IMR-90 (cell line): ENCODE measurements around the gene LTBP4. TPM values are rescaled to one million over a fixed set of nuclear protein-coding genes. Genes with fewer than 3 reads are reported as not detected.

ENCODE experiments used
- ATAC-seq: fragments of 200-7000 bp; cut with Tn5 transposase; 2 replicates; pipeline ENCODE4 v1.9.1; 2020; ENCODE audit warnings: low read depth, mild to moderate bottlenecking, moderate library complexity
- BruUV-seq: library from RNA; stranded (reverse); fragments of 400-500 nt; replicated peaks from 2 replicates; lab custom pipeline; 2021; lab: Mats Ljungman, UMichigan
- CTCF ChIA-PET: fragments of 300-600 bp; formaldehyde crosslinking; extraction: SDS; loops from one replicate; lab custom pipeline; 2021; ENCODE audit warnings: antibody characterized with exemption; lab: Yijun Ruan, JAX
- POLR2A ChIA-PET: fragments of 300-600 bp; sonication (Branson Sonifier 250); formaldehyde crosslinking; loops from one replicate; lab custom pipeline; 2022; ENCODE audit warnings: antibody characterized with exemption; ENCODE audit not compliant: unreplicated experiment; lab: Charles Lee
- DNase-seq: peaks from one replicate; pipeline ENCODE4 v3.0.0; 2013
- H2AFZ ChIP-seq: replicated peaks from 2 replicates; pipeline ENCODE3; 2013; ENCODE audit warnings: low read length, mild to moderate bottlenecking; ENCODE audit not compliant: poor library complexity
- H2AK5ac ChIP-seq: 2 replicates; pipeline ENCODE4 v1.6.1; 2013; ENCODE audit warnings: low read depth, low read length, inconsistent platforms
- H2AK9ac ChIP-seq: replicated peaks from 2 replicates; pipeline ENCODE3; 2013; ENCODE audit warnings: mild to moderate bottlenecking, low read depth, low read length, moderate library complexity; ENCODE audit not compliant: poor library complexity
- H2BK120ac ChIP-seq: 2 replicates; pipeline ENCODE4 v1.6.1; 2013; ENCODE audit warnings: low read depth, low read length, inconsistent platforms
- H2BK15ac ChIP-seq: 3 replicates; pipeline ENCODE4 v1.6.1; 2013; ENCODE audit warnings: low read depth, low read length, inconsistent platforms
- H2BK20ac ChIP-seq: 2 replicates; pipeline ENCODE4 v1.6.1; 2013; ENCODE audit warnings: low read depth, mild to moderate bottlenecking, inconsistent platforms, low read length, moderate library complexity
- H2BK5ac ChIP-seq: 2 replicates; pipeline ENCODE4 v1.6.1; 2013; ENCODE audit warnings: mild to moderate bottlenecking, low read depth, low read length, inconsistent platforms; ENCODE audit not compliant: poor library complexity, severe bottlenecking
- H3K14ac ChIP-seq: replicated peaks from 2 replicates; pipeline ENCODE4 v1.6.1; 2013; ENCODE audit warnings: low read depth, low read length, inconsistent platforms
- H3K18ac ChIP-seq: 2 replicates; pipeline ENCODE4 v1.6.1; 2013; ENCODE audit warnings: low read depth, low read length, control low read depth
- H3K23ac ChIP-seq: 2 replicates; pipeline ENCODE4 v1.6.1; 2013; ENCODE audit warnings: low read depth, low read length, inconsistent platforms
- H3K27ac ChIP-seq: 2 replicates; pipeline ENCODE4 v1.5.1; 2013; ENCODE audit warnings: mild to moderate bottlenecking, control low read depth, low read length; ENCODE audit not compliant: insufficient read depth
- H3K27me3 ChIP-seq: 2 replicates; pipeline ENCODE4 v1.6.1; 2013; ENCODE audit warnings: low read length; ENCODE audit not compliant: control insufficient read depth, insufficient read depth
- H3K36me3 ChIP-seq: 2 replicates; pipeline ENCODE4 v1.6.1; 2013; ENCODE audit warnings: low read length, mixed read lengths; ENCODE audit not compliant: control insufficient read depth, insufficient read depth
- H3K4ac ChIP-seq: 2 replicates; pipeline ENCODE4 v1.6.1; 2013; ENCODE audit warnings: low read depth, low read length, inconsistent platforms
- H3K4me1 ChIP-seq: 2 replicates; pipeline ENCODE4 v1.6.1; 2013; ENCODE audit warnings: low read length, mixed read lengths; ENCODE audit not compliant: control insufficient read depth, insufficient read depth
- H3K4me2 ChIP-seq: 2 replicates; pipeline ENCODE4 v1.6.1; 2013; ENCODE audit warnings: low read depth, mild to moderate bottlenecking, control low read depth, low read length, moderate library complexity
- H3K4me3 ChIP-seq: 2 replicates; pipeline ENCODE4 v1.5.1; 2013; ENCODE audit warnings: low read depth, mild to moderate bottlenecking, control low read depth, low read length, moderate library complexity; ENCODE audit not compliant: insufficient read depth
- H3K56ac ChIP-seq: 2 replicates; pipeline ENCODE4 v1.6.1; 2013; ENCODE audit warnings: low read length, inconsistent platforms; ENCODE audit not compliant: insufficient read depth; ENCODE audit errors: extremely low read depth
- H3K79me1 ChIP-seq, 2 experiments: 2 replicates each; pipeline ENCODE4 v1.6.1; 2013; ENCODE audit warnings: low read length in 2 of 2, inconsistent platforms in 1 of 2, low read depth in 1 of 2
- H3K9ac ChIP-seq: 2 replicates; pipeline ENCODE4 v1.6.1; 2013; ENCODE audit warnings: low read depth, low read length, control low read depth
- H3K9me1 ChIP-seq: 2 replicates; pipeline ENCODE4 v1.6.1; 2013; ENCODE audit warnings: low read length, inconsistent platforms; ENCODE audit not compliant: insufficient read depth
- H3K9me3 ChIP-seq: 2 replicates; pipeline ENCODE4 v1.6.1; 2013; ENCODE audit warnings: low read length; ENCODE audit not compliant: control insufficient read depth, insufficient read depth
- H4K20me1 ChIP-seq: 2 replicates; pipeline ENCODE4 v1.6.1; 2013; ENCODE audit warnings: low read length, inconsistent platforms; ENCODE audit not compliant: insufficient read depth
- H4K5ac ChIP-seq: 2 replicates; pipeline ENCODE4 v1.6.1; 2013; ENCODE audit warnings: mild to moderate bottlenecking, low read depth, low read length, control low read depth
- H4K8ac ChIP-seq, 2 experiments: 2 replicates each; pipeline ENCODE4 v1.6.1; 2013; ENCODE audit warnings: low read depth in 2 of 2, low read length in 2 of 2, control low read depth in 1 of 2, inconsistent platforms in 1 of 2
- H4K91ac ChIP-seq: 2 replicates; pipeline ENCODE4 v1.6.1; 2013; ENCODE audit warnings: low read depth, low read length, inconsistent platforms; ENCODE audit not compliant: insufficient read depth
- CHD1 ChIP-seq: IDR thresholded peaks from 2 replicates; pipeline ENCODE4 v1.6.1; 2012; ENCODE audit warnings: low read depth, low read length, improper control_type of control experiment
- ELK1 ChIP-seq: fragments of 150-350 bp; IDR thresholded peaks from 2 replicates; pipeline ENCODE4 v1.6.1; 2016; ENCODE audit warnings: low read depth, mild to moderate bottlenecking, low read length, moderate library complexity, borderline replicate concordance
- MAFK ChIP-seq: IDR thresholded peaks from 2 replicates; pipeline ENCODE4 v1.6.1; 2012; ENCODE audit warnings: low read depth, low read length, improper control_type of control experiment
- POLR2A ChIP-seq: IDR thresholded peaks from 2 replicates; pipeline ENCODE4 v1.6.1; 2012; ENCODE audit warnings: mild to moderate bottlenecking, low read depth, low read length
- RAD21 ChIP-seq: IDR thresholded peaks from 2 replicates; pipeline ENCODE4 v1.6.1; 2012; ENCODE audit warnings: low read length, improper control_type of control experiment
- RCOR1 ChIP-seq: IDR thresholded peaks from 2 replicates; pipeline ENCODE4 v1.6.1; 2012; ENCODE audit warnings: mild to moderate bottlenecking, low read length, improper control_type of control experiment; ENCODE audit not compliant: insufficient replicate concordance
- RFX5 ChIP-seq: IDR thresholded peaks from 2 replicates; pipeline ENCODE4 v1.8.0; 2012; ENCODE audit warnings: low read depth, mild to moderate bottlenecking, low read length, moderate library complexity
- SMC3 ChIP-seq: fragments of 150-350 bp; IDR thresholded peaks from 2 replicates; pipeline ENCODE4 v1.6.1; 2016; ENCODE audit warnings: low read depth, mild to moderate bottlenecking, antibody characterized with exemption, low read length, moderate library complexity
- USF2 ChIP-seq: fragments of 150-350 bp; IDR thresholded peaks from 2 replicates; pipeline ENCODE4 v1.6.1; 2017; ENCODE audit warnings: mild to moderate bottlenecking, antibody characterized with exemption, low read length, low read depth
- WGBS, 2 experiments: methylation state at CpG; one replicate each; pipeline versions ENCODE4 v1.1.5 to v1.1.7; 2013; ENCODE audit warnings: missing lambda C conversion rate in 2 of 2; ENCODE audit not compliant: insufficient read length in 1 of 2; ENCODE audit errors: extremely low coverage in 2 of 2; 5-methylcytosine and 5-hydroxymethylcytosine counted together
- dilution Hi-C: fragments of 300-500 bp; cut with HindIII; formaldehyde crosslinking; loops from one replicate; pipeline ENCODE4 v1.14.3; 2018; ENCODE audit warnings: low sequenced_read_pairs; ENCODE audit not compliant: unreplicated experiment
- in situ Hi-C: fragments of 300-500 bp; cut with MboI; formaldehyde crosslinking; loops from 3 replicates; pipeline ENCODE4 v1.14.3; 2019; ENCODE audit warnings: low sequenced_read_pairs, inconsistent platforms, mixed read lengths
- intact Hi-C: fragments of 100-400 bp; cut with micrococcal nuclease; formaldehyde crosslinking; loops from 2 replicates; pipeline ENCODE4 v1.10.0; 2022
- polyA plus RNA-seq, 3 experiments: library from polyadenylated mRNA; depleted of rRNA; stranded (reverse); fragments of >200 nt; gene quantifications; 2 replicates each; pipeline ENCODE4 v1.2.3, GENCODE V29; 2012; ENCODE audit warnings: low replicate concordance in 1 of 3
- total RNA-seq: library from RNA; depleted of rRNA; stranded (reverse); fragments of >200 nt; gene quantifications from 2 replicates; pipeline ENCODE4 v1.2.3, GENCODE V29; 2012
- TF ChIP-seq, protein P1 (sequence below): conservative IDR thresholded peaks from 2 replicates; pipeline ENCODE4 v1.5.1; 2012; ENCODE audit warnings: mild to moderate bottlenecking, low read depth, low read length, improper control_type of control experiment

Gene LTBP4
- total and polyA plus RNA-seq, 2 of the 4 experiments (the other 2 are of a cell fraction) = 14.7 to 70.3 TPM

- POLR2A ChIA-PET = no interaction called here
- DNase-seq (no peak), ATAC-seq (no peak)
- H3K27ac ChIP-seq = no peak overlapping the region
- H3K79me1 ChIP-seq = 0 out of 4 replicates have a peak, but pooled peaks cover 0 to 4% of the 10 kb centered on the region in 2 experiments
- H3K4me2 ChIP-seq = no peak overlapping the region
- BruUV-seq = no TSS peak
- no peak overlapping the region for H4K91ac ChIP-seq
- intact Hi-C loops (no loop called here), dilution Hi-C loops (no loop called here), in situ Hi-C loops (no loop called here)
- no peak overlapping the region for H3K4ac ChIP-seq
- no peaks in the 10 kb centered on the region for H4K20me1 ChIP-seq
- H3K27me3 ChIP-seq = peaks cover 39% of the 10 kb centered on the region
- 12% methylated on average over 3 of the region's 14 CpGs; no CpG with 5 or more reads in 1 of the 2 experiments for WGBS, 2 experiments
- no peak overlapping the region for H2AK5ac ChIP-seq
- H3K9ac ChIP-seq = no peak overlapping the region
- H3K18ac ChIP-seq = no peak overlapping the region
- no peak overlapping the region for H2AFZ ChIP-seq
- no peaks in the 10 kb centered on the region for H3K36me3 ChIP-seq
- TF ChIP-seq SMC3 = no peak
- TF ChIP-seq, protein P1, sequence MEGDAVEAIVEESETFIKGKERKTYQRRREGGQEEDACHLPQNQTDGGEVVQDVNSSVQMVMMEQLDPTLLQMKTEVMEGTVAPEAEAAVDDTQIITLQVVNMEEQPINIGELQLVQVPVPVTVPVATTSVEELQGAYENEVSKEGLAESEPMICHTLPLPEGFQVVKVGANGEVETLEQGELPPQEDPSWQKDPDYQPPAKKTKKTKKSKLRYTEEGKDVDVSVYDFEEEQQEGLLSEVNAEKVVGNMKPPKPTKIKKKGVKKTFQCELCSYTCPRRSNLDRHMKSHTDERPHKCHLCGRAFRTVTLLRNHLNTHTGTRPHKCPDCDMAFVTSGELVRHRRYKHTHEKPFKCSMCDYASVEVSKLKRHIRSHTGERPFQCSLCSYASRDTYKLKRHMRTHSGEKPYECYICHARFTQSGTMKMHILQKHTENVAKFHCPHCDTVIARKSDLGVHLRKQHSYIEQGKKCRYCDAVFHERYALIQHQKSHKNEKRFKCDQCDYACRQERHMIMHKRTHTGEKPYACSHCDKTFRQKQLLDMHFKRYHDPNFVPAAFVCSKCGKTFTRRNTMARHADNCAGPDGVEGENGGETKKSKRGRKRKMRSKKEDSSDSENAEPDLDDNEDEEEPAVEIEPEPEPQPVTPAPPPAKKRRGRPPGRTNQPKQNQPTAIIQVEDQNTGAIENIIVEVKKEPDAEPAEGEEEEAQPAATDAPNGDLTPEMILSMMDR = no peak
- no peak for TF ChIP-seq POLR2A
- no peak for TF ChIP-seq ELK1
- TF ChIP-seq RCOR1 = no peak
- no peak for TF ChIP-seq USF2
- TF ChIP-seq CHD1 = no peak
- no peak for TF ChIP-seq MAFK
- no peak for TF ChIP-seq RAD21
- TF ChIP-seq RFX5 = no peak
- CTCF ChIA-PET = no interaction called here
- H2BK120ac ChIP-seq = no peak overlapping the region
- H3K14ac ChIP-seq = no peak overlapping the region
- no peak overlapping the region for H2BK5ac ChIP-seq
- H2BK20ac ChIP-seq = no peak overlapping the region
- H4K5ac ChIP-seq = no peak overlapping the region
- H4K8ac ChIP-seq = no peak overlapping the region
- no peak overlapping the region for H3K56ac ChIP-seq
- H3K9me1 ChIP-seq = no peaks in the 10 kb centered on the region
- no peak overlapping the region for H2BK15ac ChIP-seq
- H3K4me1 ChIP-seq = peaks cover 8% of the 10 kb centered on the region
- H3K4me3 ChIP-seq = no peak overlapping the region
- no peak overlapping the region for H2AK9ac ChIP-seq
- H3K9me3 ChIP-seq = no peaks in the 10 kb centered on the region
- no peak overlapping the region for H3K23ac ChIP-seq
Measured at GRCh38 chr19:40565910-40566495, 35.2 kb upstream of the LTBP4 start.
